Adrenal gland (tissue), 5 donors: ENCODE results near the gene RNASE9.

ENCODE experiments used
- CTCF ChIP-seq, 6 experiments: fragments of 450-650 bp in 4 of 6; fragments of 200-600 bp in 2 of 6; sonication (generic) in 1 of 6; IDR thresholded peaks; 1 replicate in 5 of 6; 2 replicates in 1 of 6; pipeline versions ENCODE4 v1.5.1 to v1.8.0; 2016 to 2021; ENCODE audit warnings: antibody characterized with exemption in 6 of 6, mild to moderate bottlenecking in 2 of 6, moderate library complexity in 1 of 6
- POLR2A ChIP-seq, 2 donors: fragments of 450-650 bp; IDR thresholded peaks; one replicate each; pipeline ENCODE4 v1.6.1; 2017; ENCODE audit warnings: antibody characterized with exemption in 2 of 2, mild to moderate bottlenecking in 2 of 2, moderate library complexity in 1 of 2
- donor health status: DM: no; HTN: no; CAD: no.

- TF ChIP-seq CTCF (IDR thresholded peaks at IDR 0.05) = no peak
- TF ChIP-seq POLR2A (IDR thresholded peaks at IDR 0.05) = no peak
Observed at GRCh38 chr14:20610002-20610765, 49.3 kb upstream of the RNASE9 start.
